AG20443 (cell line): ENCODE results near the gene PDE4D.

ENCODE experiments used
- DNase-seq: peaks from one replicate; pipeline ENCODE4 v3.0.0; 2012; ENCODE audit warnings: low spot score, mixed read lengths

The PDE4D gene

GRCh38 chr5:59360130-59360555, 533.4 kb downstream of the PDE4D start:
- no peak for DNase-seq

DNA sequence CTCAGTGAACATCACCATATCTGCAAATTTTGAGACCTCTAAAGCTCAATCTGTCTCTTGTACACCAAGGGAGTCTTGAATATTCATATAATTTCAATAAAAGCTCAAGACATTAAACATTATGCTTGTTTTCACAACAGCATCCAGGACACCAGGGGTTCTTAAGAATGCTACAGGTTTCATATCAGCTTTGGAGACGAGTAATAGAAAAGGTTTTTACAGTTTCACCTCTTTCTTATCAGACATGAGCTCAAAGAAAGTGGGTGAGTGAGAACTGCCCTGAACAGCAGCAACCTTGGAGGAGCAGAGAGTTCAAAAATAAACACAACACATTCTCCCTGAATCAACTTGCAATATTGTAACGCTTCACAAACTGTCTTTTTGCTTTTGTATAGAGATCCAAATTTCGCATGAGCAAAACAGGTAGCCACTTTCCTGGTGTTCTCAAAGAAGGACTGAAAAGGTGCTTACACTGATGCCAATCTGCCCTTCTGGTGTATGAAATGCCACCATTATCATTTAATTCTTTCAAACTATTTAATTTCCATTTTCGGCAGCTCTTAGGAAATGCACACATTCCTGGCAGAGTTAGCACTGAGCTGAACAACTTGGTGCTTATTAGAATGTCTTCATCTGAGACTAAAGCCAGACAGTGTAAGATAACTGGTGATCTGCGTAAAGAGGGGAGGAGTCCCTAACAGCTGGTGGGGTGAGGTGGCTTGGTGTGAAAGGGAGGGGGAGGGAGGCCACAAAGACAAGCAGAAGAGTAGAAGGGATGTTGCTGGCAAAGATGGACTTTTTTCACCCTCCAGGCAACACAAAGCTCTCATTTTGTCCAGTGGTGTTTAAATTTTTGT, 535.3 kb downstream of the PDE4D start:
- no peak for DNase-seq

GRCh38 chr5:59357381-59357977, 536.0 kb downstream of the PDE4D start:
- DNase-seq = no peak

- DNase-seq = no peak
Observed at GRCh38 chr5:59356813-59357380, 536.6 kb downstream of the PDE4D start.

DNA sequence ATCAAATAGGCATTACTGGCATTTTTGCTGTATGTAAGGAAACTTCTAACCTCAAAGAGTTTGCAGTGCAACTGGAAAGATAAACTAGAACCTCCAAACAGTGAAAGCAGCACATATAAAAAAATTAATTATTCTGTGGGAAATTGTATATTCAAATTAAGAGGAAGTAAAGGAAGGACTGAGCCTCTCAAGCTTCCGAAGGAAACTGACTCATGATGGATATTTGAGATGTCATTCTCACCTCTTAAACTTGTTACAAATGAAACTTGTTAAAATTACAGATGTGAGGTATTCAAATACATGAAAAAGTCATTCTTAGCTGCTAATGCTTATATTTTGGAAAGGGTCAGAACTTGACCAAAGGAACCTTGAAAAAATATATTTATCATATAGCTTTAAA, 538.7 kb downstream of the PDE4D start:
- no peak for DNase-seq

DNA sequence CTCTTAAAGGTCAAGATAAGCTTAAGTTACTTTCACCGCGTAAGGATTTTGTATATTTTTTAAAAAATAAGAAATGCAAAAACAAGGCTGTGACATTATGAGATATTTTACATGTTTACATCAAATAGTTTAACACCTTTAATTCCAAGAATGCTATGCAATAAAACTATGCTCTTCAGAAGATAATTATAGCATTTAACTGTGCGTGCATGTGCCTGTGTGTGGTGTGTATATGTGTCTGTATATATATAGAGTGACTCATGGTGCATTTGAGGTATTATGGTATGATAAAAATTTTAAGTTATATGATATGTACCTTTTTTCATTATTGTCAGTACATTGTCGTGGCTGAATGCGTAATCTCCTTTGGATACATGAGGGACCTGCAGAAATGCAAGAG, 539.3 kb downstream of the PDE4D start:
- no peak for DNase-seq

DNA sequence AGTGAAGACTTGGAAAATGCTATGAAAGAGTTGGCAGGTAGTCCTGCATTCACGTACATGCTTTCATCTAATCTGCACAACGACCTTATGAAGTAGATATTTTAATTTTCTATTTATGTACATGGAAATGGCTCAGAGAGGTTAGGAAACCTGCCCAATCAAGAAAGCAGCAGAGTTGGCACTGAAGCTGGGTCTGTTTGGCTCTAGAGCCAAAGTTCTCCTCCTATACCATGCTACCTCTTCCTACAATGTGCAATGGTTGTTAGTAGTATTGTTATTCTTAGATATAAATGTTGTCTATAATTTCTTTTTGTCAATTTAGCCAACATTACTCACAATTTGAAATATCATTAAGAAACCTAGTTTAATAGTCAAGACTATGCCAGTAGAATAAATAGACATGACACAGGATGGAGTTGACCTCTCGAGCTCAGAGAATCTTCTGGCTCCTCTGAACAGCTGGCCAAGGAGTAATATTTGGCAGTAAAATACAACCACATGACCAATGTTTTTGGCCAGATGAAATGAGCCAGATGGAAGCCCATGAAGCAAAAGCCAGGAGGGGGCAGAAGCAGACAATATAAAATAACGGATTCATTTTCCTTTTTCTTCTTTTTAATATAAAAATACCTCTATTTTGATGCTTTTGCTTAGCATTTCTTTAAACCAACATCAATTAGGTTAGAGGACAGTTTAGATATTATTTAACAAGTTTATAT, 542.3 kb downstream of the PDE4D start:
- DNase-seq = no peak

GRCh38 chr5:59348189-59348588, 545.3 kb downstream of the PDE4D start:
- DNase-seq = no peak

- DNase-seq = no peak
Observed at GRCh38 chr5:59346982-59347381, 546.5 kb downstream of the PDE4D start.

DNA sequence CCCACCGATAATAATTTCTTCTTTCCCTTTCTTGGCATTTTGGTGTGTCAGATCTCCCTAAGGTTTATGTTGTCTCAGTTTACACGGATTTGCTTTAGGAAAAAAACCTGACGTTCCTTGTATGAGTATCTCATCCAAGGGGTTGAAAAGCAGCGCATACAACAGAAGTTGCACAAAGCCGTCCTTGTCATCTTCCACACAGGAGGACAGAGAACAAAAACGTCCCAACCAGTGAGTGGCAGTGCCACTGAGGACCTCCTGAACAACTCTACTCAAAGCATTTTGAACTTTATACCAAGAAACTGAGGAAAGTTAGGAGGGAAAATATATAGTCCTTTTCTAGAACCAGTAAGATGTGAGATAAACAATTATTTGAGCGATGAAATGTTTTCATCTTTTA, 547.0 kb downstream of the PDE4D start:
- DNase-seq = no peak

DNA sequence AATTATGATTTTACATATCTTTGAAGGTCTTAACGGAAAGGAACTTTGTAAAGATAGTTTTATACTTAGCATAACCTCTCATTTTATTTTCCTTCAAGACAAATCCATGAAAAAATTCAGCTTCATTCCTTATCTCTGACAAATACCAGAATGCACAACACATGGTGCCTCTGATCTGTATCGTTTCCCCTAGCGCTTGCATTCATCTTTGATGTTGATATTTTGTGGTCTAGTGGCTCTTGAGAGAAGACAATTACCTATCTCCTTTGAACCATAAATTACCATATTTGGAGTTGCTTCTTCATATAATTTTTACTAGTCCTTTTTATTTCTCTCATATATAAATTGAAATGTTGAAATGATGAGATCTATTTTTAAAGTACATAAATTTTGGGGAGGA, 551.3 kb downstream of the PDE4D start:
- DNase-seq = no peak

DNA sequence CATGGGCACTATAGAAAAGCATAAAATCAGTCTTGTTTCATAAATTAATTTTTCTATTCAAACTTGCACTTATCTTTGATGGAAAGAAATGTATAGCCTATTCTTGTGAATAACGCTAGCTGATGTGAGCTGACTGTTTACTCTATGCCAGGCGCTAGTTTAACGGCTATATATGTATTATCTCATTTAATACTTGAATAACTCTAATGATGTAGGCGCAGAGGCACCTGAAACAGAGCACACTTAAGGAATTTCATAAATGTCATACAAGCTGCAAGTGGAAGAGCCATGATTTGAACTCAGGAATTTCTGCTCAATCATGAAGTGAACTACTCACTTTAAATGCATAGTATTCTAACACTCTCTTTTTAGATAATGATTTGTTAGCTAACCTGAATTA, 551.8 kb downstream of the PDE4D start:
- no peak for DNase-seq

GRCh38 chr5:59341155-59341554, 552.4 kb downstream of the PDE4D start:
- no peak for DNase-seq

- DNase-seq = no peak
Observed at GRCh38 chr5:59340637-59341036, 552.9 kb downstream of the PDE4D start.

DNA sequence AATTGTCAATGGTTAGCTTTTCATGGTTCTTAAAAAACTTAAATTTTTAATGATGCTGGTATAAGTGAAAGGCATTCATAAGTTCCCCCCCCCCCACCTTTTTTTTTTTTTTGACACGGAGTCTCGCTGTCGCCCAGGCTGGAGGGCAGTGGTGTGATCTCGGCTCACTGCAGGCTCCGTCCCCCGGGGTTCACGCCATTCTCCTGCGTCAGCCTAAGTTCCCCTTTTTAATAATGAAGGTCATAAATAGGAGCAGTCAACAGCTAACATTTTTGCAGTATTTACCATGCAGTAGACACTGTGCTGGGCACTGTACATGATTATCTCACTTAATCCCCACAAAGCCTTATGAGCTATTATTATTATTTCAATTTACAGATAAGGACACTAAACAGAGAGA, 556.3 kb downstream of the PDE4D start:
- DNase-seq = no peak

DNA sequence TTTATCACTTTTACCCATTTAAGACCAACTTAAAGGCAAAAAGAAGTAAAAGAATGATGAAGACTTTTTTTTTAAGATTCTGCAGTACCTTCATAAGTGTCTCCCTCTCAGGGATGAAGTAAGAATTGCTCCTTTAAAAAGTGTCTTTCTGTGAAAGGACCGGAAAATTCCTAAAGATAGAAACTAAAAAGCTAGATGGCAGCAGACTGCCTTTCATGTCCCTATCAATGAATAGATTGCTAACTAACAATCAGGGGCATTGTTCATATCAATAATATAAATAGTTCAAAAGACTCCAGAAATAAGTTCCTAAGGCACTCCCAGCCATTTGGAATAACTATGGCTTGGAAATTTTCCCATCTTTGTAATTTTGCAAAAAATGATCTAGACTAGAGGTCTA, 558.0 kb downstream of the PDE4D start:
- no peak for DNase-seq

DNA sequence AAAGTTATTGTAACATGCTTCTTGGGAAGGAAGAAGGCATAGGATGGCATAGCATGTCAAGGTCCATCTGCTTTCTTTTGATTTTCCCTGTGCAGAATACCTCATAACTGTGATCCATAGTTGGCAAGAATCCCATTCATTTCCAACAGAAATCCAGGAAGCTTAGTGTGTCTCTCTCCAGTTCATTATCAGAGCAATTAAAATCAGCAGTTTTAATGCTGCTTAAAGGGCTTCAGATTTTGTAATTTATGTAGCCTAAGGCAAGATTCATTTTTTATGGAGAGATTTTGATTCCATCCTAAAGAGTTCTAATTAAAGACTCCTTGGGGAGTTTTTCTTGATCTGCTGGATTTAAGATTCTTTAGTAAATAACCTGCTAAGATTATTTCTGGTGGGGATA, 560.1 kb downstream of the PDE4D start:
- DNase-seq = no peak

DNA sequence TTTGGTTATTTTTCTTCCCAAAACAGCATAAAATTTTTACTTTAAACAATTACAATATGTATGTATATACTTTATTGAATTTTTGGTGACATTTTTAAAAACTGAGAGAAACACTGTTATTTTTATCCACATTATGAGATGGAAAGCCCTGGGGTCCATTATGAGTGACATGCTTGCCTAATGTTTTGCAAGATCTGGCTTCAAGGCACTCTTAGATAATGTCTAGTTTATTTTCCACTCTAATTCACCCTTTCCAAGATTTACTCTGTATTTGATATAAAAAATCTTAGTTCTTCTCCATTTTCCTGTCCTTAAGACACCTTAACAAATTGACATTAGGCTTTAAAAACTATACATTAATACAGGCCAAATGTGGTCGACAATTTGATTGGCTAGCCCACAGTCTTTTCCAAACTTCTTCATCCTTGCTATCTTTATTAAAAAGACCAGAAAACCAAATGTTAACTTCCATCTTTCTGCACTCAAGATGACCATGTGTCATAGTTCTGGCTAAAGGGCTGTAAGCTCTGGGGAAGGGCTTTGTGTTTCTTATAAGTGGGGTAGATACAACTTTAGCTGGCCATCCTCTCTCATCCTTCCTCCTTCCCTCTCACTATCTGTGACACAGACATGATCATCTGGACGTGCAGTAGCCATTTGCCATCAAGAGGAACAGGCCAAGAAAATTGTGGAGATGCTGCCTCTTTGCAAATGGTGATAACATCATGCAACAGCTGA, 561.1 kb downstream of the PDE4D start:
- no peak for DNase-seq

GRCh38 chr5:59330680-59331079, 562.8 kb downstream of the PDE4D start:
- no peak for DNase-seq

GRCh38 chr5:59328709-59329296, 564.7 kb downstream of the PDE4D start:
- no peak for DNase-seq

DNA sequence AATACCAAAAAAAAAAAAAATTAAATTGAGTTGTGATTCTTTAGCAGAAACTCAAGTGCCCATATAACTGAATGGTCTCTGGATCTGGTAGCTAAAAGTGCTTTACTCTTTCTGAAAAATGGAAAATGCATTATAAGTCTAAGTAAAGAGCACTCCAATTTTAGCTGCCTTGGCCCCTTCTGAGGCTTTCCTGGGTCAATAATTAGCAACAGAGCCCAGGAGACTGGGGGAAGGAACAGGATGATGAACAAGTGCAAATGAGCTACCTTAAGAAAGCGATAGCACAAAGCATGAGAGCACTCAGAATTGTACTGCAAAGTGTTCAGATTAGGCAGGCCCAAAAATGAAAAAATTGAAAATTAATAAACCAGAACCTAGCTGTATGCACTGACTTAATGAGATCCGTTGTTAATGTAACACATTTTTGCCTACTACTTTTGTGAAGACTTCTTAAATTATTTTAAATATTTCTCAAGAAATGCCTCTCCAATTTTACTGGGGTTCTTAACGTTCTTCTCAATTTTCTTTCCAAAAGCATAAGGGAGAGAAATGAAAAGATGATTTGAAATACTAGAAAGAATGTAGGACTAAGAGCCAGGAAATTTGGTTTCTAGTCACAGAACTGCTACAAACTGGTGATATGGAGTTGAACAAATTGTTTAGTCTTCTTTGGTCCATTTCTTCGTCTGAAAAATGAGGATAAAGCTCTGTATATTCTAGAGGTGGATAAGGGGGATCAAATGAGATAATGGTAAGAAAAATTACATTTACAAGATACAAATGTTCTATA, 566.1 kb downstream of the PDE4D start:
- DNase-seq = no peak
